Chondrocyte (in vitro differentiated cells): ENCODE results near the gene SLC39A2. TPM values are rescaled to one million over a fixed set of nuclear protein-coding genes. Genes with fewer than 3 reads are reported as not detected.

Experiments
- DNase-seq: peaks from one replicate; pipeline ENCODE4 v3.0.0; 2021; ENCODE audit warnings: mixed read lengths, low spot score
- H3K27ac Mint-ChIP-seq: one replicate; pipeline ENCODE4 v1.8.0; 2021; ENCODE audit warnings: mild to moderate bottlenecking, moderate library complexity, mixed read lengths; ENCODE audit not compliant: unreplicated experiment
- H3K27me3 Mint-ChIP-seq: 2 replicates; pipeline ENCODE4 v1.8.0; 2021; ENCODE audit warnings: low read depth, mixed read lengths
- H3K36me3 Mint-ChIP-seq: 2 replicates; pipeline ENCODE4 v1.8.0; 2021; ENCODE audit warnings: low read depth, mixed read lengths
- H3K4me1 Mint-ChIP-seq: 2 replicates; pipeline ENCODE4 v1.8.0; 2021; ENCODE audit warnings: low read depth, mild to moderate bottlenecking, mixed read lengths
- H3K4me3 Mint-ChIP-seq: one replicate; pipeline ENCODE4 v1.8.0; 2021; ENCODE audit warnings: mild to moderate bottlenecking, moderate library complexity, mixed read lengths; ENCODE audit not compliant: unreplicated experiment
- H3K9me3 Mint-ChIP-seq: 2 replicates; pipeline ENCODE4 v1.8.0; 2021; ENCODE audit warnings: low read depth, mixed read lengths
- total RNA-seq: library from RNA; stranded (reverse); gene quantifications from 3 replicates; pipeline ENCODE4 v1.2.1, GENCODE V29; 2021
- TF ChIP-seq, protein P1 (sequence below): fragments of 200-600 bp; sonication (generic); IDR thresholded peaks from 2 replicates; pipeline ENCODE4 v1.5.0; 2021; ENCODE audit warnings: antibody characterized with exemption, mild to moderate bottlenecking, moderate library complexity

Gene SLC39A2
- total RNA-seq, 1 donor from 2014 or later, result not detected

- H3K27ac Mint-ChIP-seq, result peak overlapping the region; percentile 66
- peak overlapping the region; percentile 19 for H3K4me3 Mint-ChIP-seq
- DNase-seq, result no peak
- H3K27me3 Mint-ChIP-seq, result no peaks in the 10 kb centered on the region
- H3K36me3 Mint-ChIP-seq, result peaks cover 12% of the 10 kb centered on the region
- peaks cover 59% of the 10 kb centered on the region for H3K4me1 Mint-ChIP-seq
- no peaks in the 10 kb centered on the region for H3K9me3 Mint-ChIP-seq
- TF ChIP-seq, protein P1, sequence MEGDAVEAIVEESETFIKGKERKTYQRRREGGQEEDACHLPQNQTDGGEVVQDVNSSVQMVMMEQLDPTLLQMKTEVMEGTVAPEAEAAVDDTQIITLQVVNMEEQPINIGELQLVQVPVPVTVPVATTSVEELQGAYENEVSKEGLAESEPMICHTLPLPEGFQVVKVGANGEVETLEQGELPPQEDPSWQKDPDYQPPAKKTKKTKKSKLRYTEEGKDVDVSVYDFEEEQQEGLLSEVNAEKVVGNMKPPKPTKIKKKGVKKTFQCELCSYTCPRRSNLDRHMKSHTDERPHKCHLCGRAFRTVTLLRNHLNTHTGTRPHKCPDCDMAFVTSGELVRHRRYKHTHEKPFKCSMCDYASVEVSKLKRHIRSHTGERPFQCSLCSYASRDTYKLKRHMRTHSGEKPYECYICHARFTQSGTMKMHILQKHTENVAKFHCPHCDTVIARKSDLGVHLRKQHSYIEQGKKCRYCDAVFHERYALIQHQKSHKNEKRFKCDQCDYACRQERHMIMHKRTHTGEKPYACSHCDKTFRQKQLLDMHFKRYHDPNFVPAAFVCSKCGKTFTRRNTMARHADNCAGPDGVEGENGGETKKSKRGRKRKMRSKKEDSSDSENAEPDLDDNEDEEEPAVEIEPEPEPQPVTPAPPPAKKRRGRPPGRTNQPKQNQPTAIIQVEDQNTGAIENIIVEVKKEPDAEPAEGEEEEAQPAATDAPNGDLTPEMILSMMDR, result no peak
These were observed 10.2 kb upstream of the SLC39A2 start for GRCh38 chr14:20988717-20989470.

GRCh38 chr14:20989471-20989786, 9.7 kb upstream of the SLC39A2 start:
- peaks cover 59% of the 10 kb centered on the region for H3K4me1 Mint-ChIP-seq
- peaks cover 15% of the 10 kb centered on the region for H3K36me3 Mint-ChIP-seq
- peak overlapping the region; percentile 90 for H3K27ac Mint-ChIP-seq
- TF ChIP-seq, protein P1, result no peak
- H3K9me3 Mint-ChIP-seq, result no peaks in the 10 kb centered on the region
- H3K4me3 Mint-ChIP-seq, result peak overlapping the region; percentile 92
- no peaks in the 10 kb centered on the region for H3K27me3 Mint-ChIP-seq
- no peak for DNase-seq

- no peaks in the 10 kb centered on the region for H3K9me3 Mint-ChIP-seq
- peaks cover 59% of the 10 kb centered on the region for H3K4me1 Mint-ChIP-seq
- DNase-seq, result peak; percentile 97
- no peaks in the 10 kb centered on the region for H3K27me3 Mint-ChIP-seq
- peak within 1 kb of the TSS; percentile 92 for H3K4me3 Mint-ChIP-seq
- H3K36me3 Mint-ChIP-seq, result peaks cover 21% of the 10 kb centered on the region
- peak within 1 kb of the TSS; percentile 90 for H3K27ac Mint-ChIP-seq
- TF ChIP-seq, protein P1, result peak; percentile 73
These were observed 9.1 kb upstream of the SLC39A2 start, which contains the start of gene METTL17 for GRCh38 chr14:20989787-20990600. METTL17 (plus strand) TSS chr14:20989980; CDS start chr14:20990003, 23 bp downstream.

DNA sequence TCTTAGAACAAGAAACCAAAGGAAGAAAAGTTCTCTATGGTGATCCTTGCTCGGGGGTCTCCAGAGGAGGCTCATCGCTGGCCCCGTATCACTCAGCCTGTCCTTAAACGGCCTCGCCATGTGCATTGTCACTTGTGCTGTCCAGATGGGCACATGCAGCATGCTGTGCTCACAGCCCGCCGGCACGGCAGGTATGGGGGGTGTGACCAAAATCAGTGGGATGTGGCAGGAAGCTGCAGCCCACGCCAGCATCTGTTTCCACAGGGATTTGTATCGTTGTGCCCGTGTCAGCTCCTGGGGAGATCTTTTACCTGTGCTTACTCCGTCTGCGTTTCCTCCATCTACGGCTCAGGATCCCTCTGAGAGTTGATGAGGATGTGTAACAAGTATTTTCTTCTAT, 2.6 kb upstream of the SLC39A2 start:
- DNase-seq, result no peak
- TF ChIP-seq, protein P1, result no peak
- Mint-ChIP-seq H3K4me3 (no peak overlapping the region), H3K4me1 (peaks cover 24% of the 10 kb centered on the region), H3K36me3 (peaks cover 36% of the 10 kb centered on the region), H3K27ac (no peak overlapping the region), H3K9me3 (no peaks in the 10 kb centered on the region), H3K27me3 (no peaks in the 10 kb centered on the region)

GRCh38 chr14:20997115-20997514, 2.0 kb upstream of the SLC39A2 start:
- Mint-ChIP-seq H3K9me3 (no peaks in the 10 kb centered on the region), H3K4me3 (no peak overlapping the region), H3K36me3 (peaks cover 32% of the 10 kb centered on the region), H3K27ac (no peak overlapping the region), H3K4me1 (peaks cover 18% of the 10 kb centered on the region), H3K27me3 (no peaks in the 10 kb centered on the region)
- TF ChIP-seq, protein P1, result no peak
- no peak for DNase-seq
